Fibroblast of the conjunctiva (primary cell): ENCODE data around the gene PRDM10.
"Not testable (repeated sequence)": the region's sequence is repeated elsewhere in the genome, so short reads cannot be mapped to it uniquely, and the experiment has no call there.

Experiments used
- DNase-seq: peaks from one replicate; pipeline ENCODE4 v3.0.0-alpha.2; 2010; ENCODE audit warnings: low read depth

The PRDM10 gene

GRCh38 chr11:129894278-129895125, 108.1 kb downstream of the PRDM10 start:
- no peak for DNase-seq

- no peak for DNase-seq
Measured at GRCh38 chr11:129888451-129888850, 114.2 kb downstream of the PRDM10 start.

- DNase-seq: no peak
Measured at GRCh38 chr11:129885381-129885780, 117.3 kb downstream of the PRDM10 start.

- no peak for DNase-seq
Measured at GRCh38 chr11:129884581-129884980, 118.1 kb downstream of the PRDM10 start.

- DNase-seq: no peak
Measured at GRCh38 chr11:129881570-129882170, 121.0 kb downstream of the PRDM10 start.

- no peak for DNase-seq
Measured at GRCh38 chr11:129880311-129880710, 122.3 kb downstream of the PRDM10 start.

GRCh38 chr11:129871914-129872313, 130.7 kb downstream of the PRDM10 start:
- no peak for DNase-seq

- not testable (repeated sequence) for DNase-seq
Measured at GRCh38 chr11:129868626-129869025, 134.0 kb downstream of the PRDM10 start.

- DNase-seq: no peak
Measured at GRCh38 chr11:129866311-129866710, 136.3 kb downstream of the PRDM10 start.

GRCh38 chr11:129865701-129866100, 136.9 kb downstream of the PRDM10 start:
- DNase-seq: no peak

GRCh38 chr11:129864811-129865210, 137.8 kb downstream of the PRDM10 start:
- DNase-seq: no peak

- peak; percentile 72 for DNase-seq
Measured at GRCh38 chr11:129861702-129862522, 140.7 kb downstream of the PRDM10 start.

- no peak for DNase-seq
Measured at GRCh38 chr11:129856036-129856435, 146.6 kb downstream of the PRDM10 start.

- DNase-seq: no peak
Measured at GRCh38 chr11:129855086-129855485, 147.5 kb downstream of the PRDM10 start.

- DNase-seq: no peak
Measured at GRCh38 chr11:129854232-129854805, 148.3 kb downstream of the PRDM10 start.

GRCh38 chr11:129853518-129854231, 149.0 kb downstream of the PRDM10 start:
- no peak for DNase-seq

- no peak for DNase-seq
Measured at GRCh38 chr11:129852125-129852740, 150.4 kb downstream of the PRDM10 start.
